Heart left ventricle (tissue), 13 donors: Measurements from ENCODE around the gene TACR3.

Experiments
- POLR2A ChIP-seq, 2 donors: fragments of 450-650 bp; IDR thresholded peaks; one replicate each; pipeline ENCODE4 v1.6.1; 2017; ENCODE audit warnings: antibody characterized with exemption in 2 of 2, mild to moderate bottlenecking in 2 of 2, moderate library complexity in 2 of 2
- TF ChIP-seq, protein P1 (sequence below), 12 donors: fragments of 200-600 bp; sonication (generic) in 4 of 12; IDR thresholded peaks; one replicate each; pipeline versions ENCODE4 v1.5.0 to v1.8.0; 2018 to 2022; ENCODE audit warnings: antibody characterized with exemption in 12 of 12, mild to moderate bottlenecking in 5 of 12
- donor health status: ischemic (EF 13 %, LVEDD 7.1; RV severe dilation, severe dysfunction).
- donor health status: DM: no; HTN: yes; CAD: no.
- donor health status: DM: no; HTN: no; CAD: no.
- donor health status: ischemic (EF 25% LVEDD 6.9; RV normal size, moderate dysfunction).
- donor health status: ischemic (EF 25% LVEDD 5.7; RV mildly dilated, moderate dysfunction).
- donor health status: ischemic (EF 35%, LVEDD 5.7; RV mildly dilated, moderate dysfunction).
- donor health status: nonischemic (EF 11% LVEDD 7.7; RV severe dilation, severe dysfunction).
- donor health status: DM: yes; HTN: yes; CAD: no.
- donor health status: PGD.
- donor health status: ischemic (EF 29% LVEDD 5.4; RV normal size, mild dysfunction).
- donor health status: nonischemic (EF 23%, LVEDD 6.1; RV moderate dilation, normal function).

DNA sequence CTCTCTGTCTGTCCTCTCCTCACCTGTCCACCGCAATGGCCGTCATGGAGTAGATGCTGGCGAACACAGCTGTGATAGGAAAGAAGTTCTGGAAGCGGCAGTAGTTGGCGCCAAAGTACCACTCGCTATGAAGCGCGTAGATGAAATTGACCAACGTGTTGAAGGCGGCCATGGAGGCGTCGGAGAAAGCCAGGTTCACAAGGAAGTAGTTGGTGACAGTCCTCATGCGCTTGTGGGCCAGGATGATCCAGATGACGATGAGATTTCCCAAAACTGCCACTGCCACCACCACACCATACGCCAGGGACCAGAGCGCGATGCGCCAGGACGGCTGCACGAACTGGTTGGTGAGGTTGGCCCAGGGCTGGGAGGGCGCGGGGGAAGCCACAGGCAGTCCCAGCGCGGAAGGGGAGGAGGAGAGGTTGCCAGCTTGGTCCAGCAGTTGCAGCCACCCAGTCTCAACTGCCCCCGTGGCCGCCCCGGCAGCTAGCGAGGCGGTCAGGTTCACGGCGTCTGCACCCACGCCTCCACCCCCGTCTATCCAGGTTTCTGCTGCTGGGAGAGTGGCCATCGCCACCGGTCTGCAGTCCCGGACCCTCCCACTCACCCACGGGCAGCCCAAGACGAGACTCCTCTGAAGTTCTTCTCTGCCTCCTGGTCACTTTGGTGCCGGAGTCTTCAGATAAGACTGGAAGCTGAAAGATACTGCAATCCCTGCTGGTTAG is 518 bp downstream of the TACR3 start:
- TF ChIP-seq, protein P1, sequence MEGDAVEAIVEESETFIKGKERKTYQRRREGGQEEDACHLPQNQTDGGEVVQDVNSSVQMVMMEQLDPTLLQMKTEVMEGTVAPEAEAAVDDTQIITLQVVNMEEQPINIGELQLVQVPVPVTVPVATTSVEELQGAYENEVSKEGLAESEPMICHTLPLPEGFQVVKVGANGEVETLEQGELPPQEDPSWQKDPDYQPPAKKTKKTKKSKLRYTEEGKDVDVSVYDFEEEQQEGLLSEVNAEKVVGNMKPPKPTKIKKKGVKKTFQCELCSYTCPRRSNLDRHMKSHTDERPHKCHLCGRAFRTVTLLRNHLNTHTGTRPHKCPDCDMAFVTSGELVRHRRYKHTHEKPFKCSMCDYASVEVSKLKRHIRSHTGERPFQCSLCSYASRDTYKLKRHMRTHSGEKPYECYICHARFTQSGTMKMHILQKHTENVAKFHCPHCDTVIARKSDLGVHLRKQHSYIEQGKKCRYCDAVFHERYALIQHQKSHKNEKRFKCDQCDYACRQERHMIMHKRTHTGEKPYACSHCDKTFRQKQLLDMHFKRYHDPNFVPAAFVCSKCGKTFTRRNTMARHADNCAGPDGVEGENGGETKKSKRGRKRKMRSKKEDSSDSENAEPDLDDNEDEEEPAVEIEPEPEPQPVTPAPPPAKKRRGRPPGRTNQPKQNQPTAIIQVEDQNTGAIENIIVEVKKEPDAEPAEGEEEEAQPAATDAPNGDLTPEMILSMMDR (IDR thresholded peaks at IDR 0.05): no peak
- no peak for TF ChIP-seq POLR2A (IDR thresholded peaks at IDR 0.05)
